Endothelial cell of umbilical vein (primary cell): ENCODE results near the gene KIR2DL1. TPM values are rescaled to one million over a fixed set of nuclear protein-coding genes. Genes with fewer than 3 reads are reported as not detected.

Experiments
- BruUV-seq: library from RNA; stranded (reverse); fragments of 400-500 nt; replicated peaks from 2 replicates; lab custom pipeline; 2021; lab: Mats Ljungman, UMichigan
- CTCF ChIA-PET: fragments of 300-600, 350-600 bp; sonication (Branson Sonifier 250); formaldehyde crosslinking; loops from one replicate; lab custom pipeline; 2021; ENCODE audit warnings: antibody characterized with exemption, inconsistent platforms; lab: Charles Lee
- POLR2A ChIA-PET: fragments of 300-600, 350-600 bp; sonication (Branson Sonifier 250); formaldehyde crosslinking; loops from one replicate; lab custom pipeline; 2021; ENCODE audit warnings: antibody characterized with exemption, inconsistent platforms; lab: Charles Lee
- DNase-seq: peaks from one replicate; pipeline ENCODE4 v3.0.0-alpha.2; 2011; ENCODE audit warnings: low read depth, low spot score
- FAIRE-seq: peaks from 2 replicates; lab custom pipeline; 2011; peaks lifted over from hg19 to GRCh38; lab: Jason Lieb, UNC
- H2AFZ ChIP-seq: 2 replicates; pipeline ENCODE4 v1.6.0; 2012; ENCODE audit warnings: low read depth, low read length, control low read depth, inconsistent platforms
- H3K27ac ChIP-seq: 2 replicates; pipeline ENCODE4 v1.5.1; 2011; ENCODE audit warnings: low read depth, mild to moderate bottlenecking, control low read depth, low read length, moderate library complexity; ENCODE audit not compliant: insufficient read depth
- H3K27me3 ChIP-seq, 2 experiments: 2 replicates each; pipeline versions ENCODE4 v1.6.0 to v1.6.1; 2011; ENCODE audit warnings: low read length in 2 of 2, mixed read lengths in 1 of 2; ENCODE audit not compliant: control insufficient read depth in 2 of 2, insufficient read depth in 2 of 2
- H3K36me3 ChIP-seq, 2 experiments: 2 replicates in 1 of 2; 3 replicates in 1 of 2; pipeline ENCODE4 v1.5.1; 2011; ENCODE audit warnings: low read length in 2 of 2, mild to moderate bottlenecking in 1 of 2, moderate library complexity in 1 of 2; ENCODE audit not compliant: control insufficient read depth in 2 of 2, insufficient read depth in 2 of 2; ENCODE audit errors: extremely low read depth in 1 of 2
- H3K4me1 ChIP-seq: 3 replicates; pipeline ENCODE4 v1.5.1; 2011; ENCODE audit warnings: mild to moderate bottlenecking, low read length; ENCODE audit not compliant: control insufficient read depth, insufficient read depth; ENCODE audit errors: extremely low read depth
- H3K4me2 ChIP-seq: 2 replicates; pipeline ENCODE4 v1.6.1; 2011; ENCODE audit warnings: low read length, control low read depth, mixed read lengths; ENCODE audit not compliant: insufficient read depth
- H3K4me3 ChIP-seq, 3 experiments: fragments of 200-600 bp in 1 of 3; sonication (generic), shearing (Covaris generic) in 1 of 3; replicated peaks in 1 of 3; 2 replicates each; pipeline ENCODE4 v1.5.1; 2011 to 2016; ENCODE audit warnings: control low read depth in 3 of 3, low read length in 3 of 3, mild to moderate bottlenecking in 2 of 3, inconsistent platforms in 1 of 3, low read depth in 1 of 3, moderate library complexity in 1 of 3; ENCODE audit not compliant: insufficient read depth in 1 of 3
- H3K79me2 ChIP-seq: 2 replicates; pipeline ENCODE4 v1.6.0; 2012; ENCODE audit warnings: low read length, inconsistent platforms; ENCODE audit not compliant: control insufficient read depth, insufficient read depth
- H3K9ac ChIP-seq: replicated peaks from 2 replicates; pipeline ENCODE3; 2011; ENCODE audit warnings: low read length, control low read depth; ENCODE audit not compliant: insufficient read depth; ENCODE audit errors: extremely low read depth
- H3K9me1 ChIP-seq: replicated peaks from 3 replicates; pipeline ENCODE4 v1.6.0; 2011; ENCODE audit warnings: mild to moderate bottlenecking, low read length; ENCODE audit not compliant: control insufficient read depth, insufficient read depth; ENCODE audit errors: extremely low read depth
- H3K9me3 ChIP-seq: replicated peaks from 2 replicates; pipeline ENCODE4 v1.5.1; 2012; ENCODE audit warnings: low read length, inconsistent platforms; ENCODE audit not compliant: control insufficient read depth, insufficient read depth
- H4K20me1 ChIP-seq: replicated peaks from 2 replicates; pipeline ENCODE3; 2011; ENCODE audit warnings: mild to moderate bottlenecking, low read length; ENCODE audit not compliant: control insufficient read depth, insufficient read depth; ENCODE audit errors: extremely low read depth
- CTCF ChIP-seq, 2 donors: IDR thresholded peaks; 1 replicate in 1 of 2; 2 replicates in 1 of 2; pipeline ENCODE4 v1.5.1; 2011; ENCODE audit warnings: low read length in 2 of 2, mild to moderate bottlenecking in 2 of 2, moderate library complexity in 2 of 2, control low read depth in 1 of 2, inconsistent platforms in 1 of 2, low read depth in 1 of 2; ENCODE audit not compliant: insufficient read depth in 1 of 2; ENCODE audit errors: extremely low read depth in 1 of 2
- EZH2 ChIP-seq: IDR thresholded peaks from 2 replicates; pipeline ENCODE4 v1.6.1; 2012; ENCODE audit warnings: borderline replicate concordance, low read depth, mild to moderate bottlenecking, moderate library complexity, low read length, inconsistent platforms; ENCODE audit not compliant: severe bottlenecking
- FOS ChIP-seq: IDR thresholded peaks from 2 replicates; pipeline ENCODE4 v1.6.1; 2011; ENCODE audit warnings: mild to moderate bottlenecking, low read length, moderate library complexity, borderline replicate concordance; ENCODE audit not compliant: insufficient read depth
- GATA2 ChIP-seq: IDR thresholded peaks from 2 replicates; pipeline ENCODE4 v1.7.0; 2011; ENCODE audit warnings: low read depth, mild to moderate bottlenecking, moderate library complexity, mixed read lengths, low read length; ENCODE audit not compliant: insufficient read length, insufficient read depth
- JUN ChIP-seq: IDR thresholded peaks from 2 replicates; pipeline ENCODE4 v1.6.1; 2011; ENCODE audit warnings: borderline replicate concordance, low read depth; ENCODE audit not compliant: insufficient read length, insufficient read depth
- MAX ChIP-seq: IDR thresholded peaks from 2 replicates; pipeline ENCODE4 v1.6.1; 2011; ENCODE audit not compliant: insufficient read depth, insufficient read length
- MYC ChIP-seq: IDR thresholded peaks from one replicate; pipeline ENCODE4 v1.6.1; 2011; ENCODE audit warnings: mild to moderate bottlenecking, low read depth, low read length
- POLR2A ChIP-seq: IDR thresholded peaks from 2 replicates; pipeline ENCODE4 v1.6.1; 2012; ENCODE audit warnings: low read depth, mild to moderate bottlenecking, control low read depth, low read length
- POLR2AphosphoS5 ChIP-seq: IDR thresholded peaks from 2 replicates; pipeline ENCODE4 v1.6.1; 2012; ENCODE audit warnings: low read depth, mild to moderate bottlenecking, control low read depth, low read length, moderate library complexity; ENCODE audit not compliant: insufficient read depth
- dilution Hi-C: fragments of 300-500 bp; cut with MboI; formaldehyde crosslinking; loops from one replicate; pipeline ENCODE4 v1.15.0; 2019; ENCODE audit warnings: low sequenced_read_pairs; ENCODE audit not compliant: extremely low pct_ligation_motif_present
- intact Hi-C: fragments of 100-400 bp; cut with micrococcal nuclease; formaldehyde crosslinking; loops from one replicate; pipeline ENCODE4 v1.10.0; 2022
- polyA plus RNA-seq, 4 experiments: library from polyadenylated mRNA; depleted of rRNA in 3 of 4; stranded (reverse) in 3 of 4; unstranded in 1 of 4; fragments of >200 nt; gene quantifications; 2 replicates each; pipeline versions ENCODE4 v1.2.1 to v1.2.3, GENCODE V29; 2011 to 2012; ENCODE audit warnings: missing spikeins in 1 of 4
- total RNA-seq: library from RNA; stranded (reverse); gene quantifications from 2 replicates; pipeline ENCODE4 v1.2.3, GENCODE V29; 2021

KIR2DL1 gene
- total and polyA plus RNA-seq, 2 donors (not counting 3 experiments of a cell fraction or from before 2014, with no cell fraction given): not detected

- dilution Hi-C loops: no loop called here
- CTCF ChIA-PET: no interaction called here
- DNase-seq (no peak), FAIRE-seq (no peak)
- H3K9ac ChIP-seq: no peak overlapping the region
- TF ChIP-seq EZH2 (no peak), GATA2 (no peak), FOS (no peak), JUN (no peak), MAX (no peak), POLR2A (no peak), POLR2AphosphoS5 (no peak), MYC (no peak), CTCF (IDR thresholded peaks at IDR 0.05; ENCODE audit: extremely low read depth in 1 of 2, insufficient read depth in 1 of 2, low read depth in 1 of 2, low read length in 2 of 2) (no peak)
- no peaks in the 10 kb centered on the region for H3K9me1 ChIP-seq
- no peaks in the 10 kb centered on the region for H3K4me1 ChIP-seq
- no peaks in the 10 kb centered on the region for H3K36me3 ChIP-seq
- intact Hi-C loops: no loop called here
- no peak overlapping the region for H2AFZ ChIP-seq
- POLR2A ChIA-PET: no interaction called here
- H3K9me3 ChIP-seq: peaks cover 2% of the 10 kb centered on the region
- H3K4me2 ChIP-seq: no peak overlapping the region
- H3K27me3 ChIP-seq: no peaks in the 10 kb centered on the region
- no peaks in the 10 kb centered on the region for H4K20me1 ChIP-seq
- BruUV-seq: no TSS peak
- no peak overlapping the region for H3K4me3 ChIP-seq
- no peak overlapping the region for H3K27ac ChIP-seq
- no peaks in the 10 kb centered on the region for H3K79me2 ChIP-seq
Measured at GRCh38 chr19:54724644-54725043, 44.9 kb upstream of the KIR2DL1 start.
